NCI-H460 (cell line): ENCODE measurements around the gene PRKAA1. TPM values are rescaled to one million over a fixed set of nuclear protein-coding genes. Genes with fewer than 3 reads are reported as not detected.
A peak's percentile ranks its signal among the peaks of the same experiment; 100 is the strongest.
"Not testable (repeated sequence)": the region's sequence is repeated elsewhere in the genome, so short reads cannot be mapped to it uniquely, and the experiment has no call there.

Experiments used
- DNase-seq: peaks from one replicate; pipeline ENCODE4 v3.0.0-alpha.2; 2016; ENCODE audit warnings: low read depth; ENCODE audit errors: extremely low read depth
- total RNA-seq: library from RNA; depleted of rRNA; stranded (reverse); fragments of >200 nt; shearing (Covaris generic); gene quantifications from 2 replicates; pipeline ENCODE4 v1.2.3, GENCODE V29; 2014

Gene PRKAA1
- total RNA-seq, 1 experiment from 2014 or later = 89.3 TPM

- DNase-seq = no peak
These were observed 28.5 kb upstream of the PRKAA1 start for GRCh38 chr5:40826489-40827187.

- DNase-seq = not testable (repeated sequence)
These were observed 27.4 kb upstream of the PRKAA1 start for GRCh38 chr5:40825461-40826043.

GRCh38 chr5:40823459-40823858, 25.3 kb upstream of the PRKAA1 start:
- DNase-seq = no peak

- no peak for DNase-seq
These were observed 15.6 kb upstream of the PRKAA1 start for GRCh38 chr5:40813698-40814281.

GRCh38 chr5:40812125-40812524, 14.0 kb upstream of the PRKAA1 start:
- DNase-seq = no peak

GRCh38 chr5:40801771-40802562, 3.8 kb upstream of the PRKAA1 start:
- no peak for DNase-seq

GRCh38 chr5:40799258-40799657, 1.1 kb upstream of the PRKAA1 start:
- DNase-seq = no peak

- peak; percentile 60 for DNase-seq
These were observed 632 bp upstream of the PRKAA1 start for GRCh38 chr5:40798801-40799210.

- peak; percentile 56 for DNase-seq
These were observed 732 bp downstream of the PRKAA1 start for GRCh38 chr5:40797273-40798011.

GRCh38 chr5:40796487-40796889, 1.7 kb downstream of the PRKAA1 start:
- no peak for DNase-seq

- not testable (repeated sequence) for DNase-seq
These were observed 3.3 kb downstream of the PRKAA1 start for GRCh38 chr5:40794877-40795276.

GRCh38 chr5:40794340-40794739, 3.8 kb downstream of the PRKAA1 start:
- not testable (repeated sequence) for DNase-seq

GRCh38 chr5:40792691-40793090, 5.5 kb downstream of the PRKAA1 start:
- DNase-seq = not testable (repeated sequence)

GRCh38 chr5:40791715-40792139, 6.4 kb downstream of the PRKAA1 start:
- no peak for DNase-seq

- DNase-seq = no peak
These were observed 7.1 kb downstream of the PRKAA1 start for GRCh38 chr5:40790947-40791593.

- DNase-seq = not testable (repeated sequence)
These were observed 9.2 kb downstream of the PRKAA1 start for GRCh38 chr5:40788941-40789340.

- no peak for DNase-seq
These were observed 10.2 kb downstream of the PRKAA1 start for GRCh38 chr5:40787986-40788385.

GRCh38 chr5:40786664-40787063, 11.5 kb downstream of the PRKAA1 start:
- not testable (repeated sequence) for DNase-seq

GRCh38 chr5:40784916-40785315, 13.3 kb downstream of the PRKAA1 start:
- DNase-seq = no peak
